ENCODE results near the gene LMAN2L.

The LMAN2L gene

DNA sequence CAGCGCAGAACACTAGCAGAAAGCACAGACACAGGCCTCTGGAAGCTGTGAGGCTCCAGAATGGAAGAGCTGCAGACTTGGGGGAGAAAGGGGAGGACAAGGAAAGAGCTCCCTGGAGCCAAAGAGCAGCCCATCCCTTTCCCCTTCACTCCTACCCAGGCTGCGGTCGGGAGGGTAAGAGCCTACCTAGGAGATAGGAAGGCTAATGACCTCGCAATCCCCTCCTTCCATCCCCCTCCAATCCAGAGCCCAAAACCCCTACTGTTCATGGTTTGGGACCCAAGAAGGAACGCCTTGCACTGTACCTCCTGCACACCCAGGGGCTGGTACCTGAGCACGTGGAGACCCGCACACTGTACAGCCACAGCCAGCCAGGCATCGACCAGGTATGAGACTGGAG is 39.8 kb downstream of the LMAN2L start:
- Histone ChIP-seq H3K36me3 (replicated peaks) (no peaks in the 10 kb centered on the region), H3K27me3 (replicated peaks) (no peaks in the 10 kb centered on the region), H3K4me3 (ENCODE audit: low read depth, low read length) (no peak overlapping the region), H3K27ac (no peak overlapping the region)
- TF ChIP-seq, protein P1, sequence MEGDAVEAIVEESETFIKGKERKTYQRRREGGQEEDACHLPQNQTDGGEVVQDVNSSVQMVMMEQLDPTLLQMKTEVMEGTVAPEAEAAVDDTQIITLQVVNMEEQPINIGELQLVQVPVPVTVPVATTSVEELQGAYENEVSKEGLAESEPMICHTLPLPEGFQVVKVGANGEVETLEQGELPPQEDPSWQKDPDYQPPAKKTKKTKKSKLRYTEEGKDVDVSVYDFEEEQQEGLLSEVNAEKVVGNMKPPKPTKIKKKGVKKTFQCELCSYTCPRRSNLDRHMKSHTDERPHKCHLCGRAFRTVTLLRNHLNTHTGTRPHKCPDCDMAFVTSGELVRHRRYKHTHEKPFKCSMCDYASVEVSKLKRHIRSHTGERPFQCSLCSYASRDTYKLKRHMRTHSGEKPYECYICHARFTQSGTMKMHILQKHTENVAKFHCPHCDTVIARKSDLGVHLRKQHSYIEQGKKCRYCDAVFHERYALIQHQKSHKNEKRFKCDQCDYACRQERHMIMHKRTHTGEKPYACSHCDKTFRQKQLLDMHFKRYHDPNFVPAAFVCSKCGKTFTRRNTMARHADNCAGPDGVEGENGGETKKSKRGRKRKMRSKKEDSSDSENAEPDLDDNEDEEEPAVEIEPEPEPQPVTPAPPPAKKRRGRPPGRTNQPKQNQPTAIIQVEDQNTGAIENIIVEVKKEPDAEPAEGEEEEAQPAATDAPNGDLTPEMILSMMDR (IDR thresholded peaks at IDR 0.05; ENCODE audit: low read depth, low read length, missing control alignments): no peak
- no peak for DNase-seq
- in situ Hi-C loops (cut with HindIII; ENCODE audit: low pct_ligation_motif_present, low sequenced_read_pairs): no loop called here

DNA sequence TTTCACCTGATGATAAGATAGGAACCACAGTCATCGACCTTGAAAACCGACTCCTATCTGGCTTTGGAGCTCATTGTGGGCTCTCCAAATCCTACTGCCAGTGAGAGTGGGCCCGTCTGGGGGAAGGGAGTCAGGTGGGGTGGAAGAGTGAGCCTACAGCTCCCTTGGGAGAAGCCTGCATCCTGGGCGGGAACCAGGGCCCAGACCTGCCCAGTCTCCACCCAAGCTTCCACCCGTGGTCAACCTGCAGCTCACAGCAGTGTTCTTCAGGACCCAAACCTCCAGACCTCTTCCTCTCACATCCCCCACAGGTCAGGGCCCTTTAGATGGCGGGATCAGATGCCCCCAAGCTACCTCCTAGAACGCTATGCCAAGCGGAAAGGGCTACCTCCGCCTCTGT is 40.2 kb downstream of the LMAN2L start:
- TF ChIP-seq, protein P1 (IDR thresholded peaks at IDR 0.05; ENCODE audit: low read depth, low read length, missing control alignments): no peak
- in situ Hi-C loops (cut with HindIII; ENCODE audit: low pct_ligation_motif_present, low sequenced_read_pairs): no loop called here

DNA sequence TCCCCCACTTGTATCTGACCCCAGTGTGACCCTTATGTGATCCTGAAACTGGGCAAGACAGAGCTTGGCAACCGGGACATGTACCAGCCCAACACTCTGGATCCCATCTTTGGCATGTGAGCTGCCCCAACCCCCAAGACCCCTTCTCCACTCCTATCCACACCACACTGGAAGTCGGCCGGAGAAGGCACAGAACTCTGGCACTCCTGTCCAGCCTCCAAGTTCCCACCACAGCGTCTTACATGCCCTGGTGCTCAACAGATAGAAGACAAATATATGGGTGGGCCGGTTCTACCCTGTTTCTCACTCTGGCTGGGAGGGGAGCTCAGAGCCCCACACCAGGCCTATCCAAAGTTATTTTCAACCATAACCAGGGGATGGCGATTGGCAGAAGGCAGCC is 40.8 kb downstream of the LMAN2L start:
- in situ Hi-C loops (cut with HindIII; ENCODE audit: low pct_ligation_motif_present, low sequenced_read_pairs): no loop called here
- no peaks in the 10 kb centered on the region for H3K27me3 ChIP-seq (replicated peaks)
- H3K36me3 ChIP-seq (replicated peaks): no peaks in the 10 kb centered on the region
- TF ChIP-seq, protein P1 (IDR thresholded peaks at IDR 0.05; ENCODE audit: low read depth, low read length, missing control alignments): no peak
- no peak for DNase-seq
- no peak overlapping the region for H3K4me3 ChIP-seq (ENCODE audit: low read depth, low read length)
- no peak overlapping the region for H3K27ac ChIP-seq

More for the DNA sequence above, 40.2 kb downstream of the LMAN2L start:
- no peak for DNase-seq
- Histone ChIP-seq H3K27ac (no peak overlapping the region), H3K4me3 (ENCODE audit: low read depth, low read length) (no peak overlapping the region), H3K36me3 (replicated peaks) (no peaks in the 10 kb centered on the region), H3K27me3 (replicated peaks) (no peaks in the 10 kb centered on the region)

DNA sequence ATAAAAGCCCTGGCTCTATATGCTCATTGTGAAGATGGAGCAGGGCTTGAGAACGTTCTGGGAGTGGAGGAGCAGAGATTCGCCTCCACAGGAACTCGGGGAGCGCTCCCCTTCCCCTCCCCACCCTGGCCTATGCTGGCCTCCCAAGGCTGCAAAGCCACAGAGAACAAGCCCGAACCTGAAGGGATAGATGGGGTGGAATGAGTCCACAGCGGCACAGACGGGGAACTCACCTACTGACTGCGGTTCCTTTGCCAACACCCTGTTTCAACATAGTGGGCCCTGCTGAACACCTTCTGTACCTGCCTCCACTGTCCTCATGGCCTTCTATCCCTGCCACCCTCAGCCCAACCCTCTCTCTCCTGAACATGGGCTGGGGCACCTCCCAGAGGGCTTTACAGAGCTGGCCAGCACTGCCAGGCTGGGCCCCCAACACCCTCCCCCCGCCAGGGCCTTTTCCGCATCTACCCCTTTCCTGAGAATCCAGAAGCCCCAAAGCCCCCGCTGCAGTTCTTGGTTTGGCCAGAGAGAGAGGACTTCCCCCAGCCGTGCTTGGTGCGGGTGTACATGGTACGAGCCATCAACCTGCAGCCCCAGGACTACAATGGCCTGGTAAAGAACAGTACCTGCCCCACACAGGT is 41.5 kb downstream of the LMAN2L start:
- H3K27ac ChIP-seq: no peak overlapping the region
- TF ChIP-seq, protein P1 (IDR thresholded peaks at IDR 0.05; ENCODE audit: low read depth, low read length, missing control alignments): no peak
- H3K36me3 ChIP-seq (replicated peaks): no peaks in the 10 kb centered on the region
- in situ Hi-C loops (cut with HindIII; ENCODE audit: low pct_ligation_motif_present, low sequenced_read_pairs): no loop called here
- no peak overlapping the region for H3K4me3 ChIP-seq (ENCODE audit: low read depth, low read length)
- no peaks in the 10 kb centered on the region for H3K27me3 ChIP-seq (replicated peaks)
- no peak for DNase-seq

DNA sequence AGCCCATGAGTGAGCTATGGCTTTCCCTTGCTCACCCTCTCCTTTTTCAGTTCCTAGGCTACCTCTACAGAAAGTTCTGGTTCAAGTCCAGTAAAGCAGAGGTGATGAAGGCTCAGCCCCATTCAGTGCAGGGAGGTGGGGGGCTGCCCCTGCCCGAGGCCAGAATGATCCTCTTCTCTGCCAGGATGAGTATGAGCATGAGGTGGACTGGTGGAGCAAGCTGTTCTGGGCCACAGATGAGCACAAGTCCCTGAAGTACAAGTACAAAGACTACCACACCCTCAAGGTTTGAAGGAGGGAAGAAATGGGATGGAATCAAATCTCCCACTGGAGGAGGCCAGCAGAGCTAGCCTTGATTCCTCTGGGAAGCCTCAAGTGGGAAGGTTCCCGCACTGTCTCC is 42.4 kb downstream of the LMAN2L start:
- H3K36me3 ChIP-seq (replicated peaks): no peaks in the 10 kb centered on the region
- TF ChIP-seq, protein P1 (IDR thresholded peaks at IDR 0.05; ENCODE audit: low read depth, low read length, missing control alignments): no peak
- DNase-seq: no peak
- in situ Hi-C loops (cut with HindIII; ENCODE audit: low pct_ligation_motif_present, low sequenced_read_pairs): no loop called here
- H3K27ac ChIP-seq: no peak overlapping the region
- H3K4me3 ChIP-seq (ENCODE audit: low read depth, low read length): no peak overlapping the region
- no peaks in the 10 kb centered on the region for H3K27me3 ChIP-seq (replicated peaks)

DNA sequence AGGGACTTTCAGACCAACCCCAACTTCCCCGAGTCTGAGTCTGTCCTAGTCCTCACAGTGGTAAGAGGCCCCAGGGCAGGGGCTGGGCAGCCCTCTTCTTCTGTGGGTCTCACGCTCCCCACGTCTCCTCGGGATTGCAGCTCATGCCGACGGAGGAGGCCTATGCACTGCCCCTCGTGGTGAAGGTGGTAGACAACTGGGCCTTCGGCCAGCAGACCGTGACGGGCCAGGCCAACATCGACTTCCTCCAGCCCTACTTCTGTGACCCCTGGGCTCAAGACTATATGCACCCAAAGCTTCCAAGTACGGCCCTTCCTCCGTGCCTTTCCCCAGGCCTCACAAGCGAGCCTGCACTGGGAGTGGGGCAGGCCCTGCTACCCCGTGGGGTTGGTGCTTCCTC is 44.3 kb downstream of the LMAN2L start:
- Histone ChIP-seq H3K4me3 (ENCODE audit: low read depth, low read length) (no peak overlapping the region), H3K27ac (no peak overlapping the region), H3K27me3 (replicated peaks) (no peaks in the 10 kb centered on the region), H3K36me3 (replicated peaks) (no peaks in the 10 kb centered on the region)
- in situ Hi-C loops (cut with HindIII; ENCODE audit: low pct_ligation_motif_present, low sequenced_read_pairs): no loop called here
- no peak for DNase-seq
- TF ChIP-seq, protein P1 (IDR thresholded peaks at IDR 0.05; ENCODE audit: low read depth, low read length, missing control alignments): no peak

All from brain microvascular endothelial cell (primary cell).